Astrocyte (in vitro differentiated cells and primary cell): ENCODE measurements around the gene YIPF3. TPM values are rescaled to one million over a fixed set of nuclear protein-coding genes. Genes with fewer than 3 reads are reported as not detected.

ENCODE experiments used
- DNase-seq: peaks from one replicate; pipeline ENCODE4 v3.0.0-alpha.2; 2010; ENCODE audit warnings: low read depth
- FAIRE-seq: peaks from 2 replicates; lab custom pipeline; 2011; peaks lifted over from hg19 to GRCh38; lab: Jason Lieb, UNC
- H2AFZ ChIP-seq: 2 replicates; pipeline ENCODE4 v1.6.0; 2012; ENCODE audit warnings: low read depth, low read length, inconsistent platforms
- H3K27ac ChIP-seq: 2 replicates; pipeline ENCODE4 v1.5.1; 2011; ENCODE audit warnings: low read depth, low read length, inconsistent platforms
- H3K27me3 ChIP-seq: 2 replicates; pipeline ENCODE4 v1.6.0; 2011; ENCODE audit warnings: low read length, inconsistent platforms; ENCODE audit not compliant: insufficient read depth
- H3K36me3 ChIP-seq: 2 replicates; pipeline ENCODE4 v1.5.1; 2011; ENCODE audit warnings: low read length, inconsistent platforms; ENCODE audit not compliant: insufficient read depth
- H3K4me1 ChIP-seq: 2 replicates; pipeline ENCODE4 v1.5.1; 2011; ENCODE audit warnings: low read length, inconsistent platforms; ENCODE audit not compliant: insufficient read depth
- H3K4me2 ChIP-seq: 2 replicates; pipeline ENCODE4 v1.6.0; 2012; ENCODE audit warnings: low read length, inconsistent platforms
- H3K4me3 ChIP-seq: 2 replicates; pipeline ENCODE4 v1.5.1; 2011; ENCODE audit warnings: low read depth, mild to moderate bottlenecking, low read length, inconsistent platforms; ENCODE audit not compliant: insufficient read depth
- H3K79me2 ChIP-seq: 2 replicates; pipeline ENCODE4 v1.6.0; 2012; ENCODE audit warnings: mild to moderate bottlenecking, low read length, inconsistent platforms; ENCODE audit not compliant: insufficient read depth
- H3K9ac ChIP-seq: 2 replicates; pipeline ENCODE4 v1.6.0; 2012; ENCODE audit warnings: mild to moderate bottlenecking, low read length, inconsistent platforms
- H3K9me3 ChIP-seq: 2 replicates; pipeline ENCODE4 v1.5.1; 2012; ENCODE audit warnings: low read depth, mild to moderate bottlenecking, low read length, inconsistent platforms; ENCODE audit not compliant: insufficient read depth
- H4K20me1 ChIP-seq: 2 replicates; pipeline ENCODE4 v1.6.0; 2012; ENCODE audit warnings: low read length, inconsistent platforms; ENCODE audit not compliant: insufficient read depth
- H3K27ac Mint-ChIP-seq: one replicate; pipeline ENCODE4 v1.8.0; 2021; ENCODE audit warnings: mild to moderate bottlenecking, mixed read lengths; ENCODE audit not compliant: unreplicated experiment
- H3K27me3 Mint-ChIP-seq: one replicate; pipeline ENCODE4 v1.8.0; 2021; ENCODE audit warnings: low read depth, mixed read lengths; ENCODE audit not compliant: unreplicated experiment
- H3K36me3 Mint-ChIP-seq: one replicate; pipeline ENCODE4 v1.8.0; 2021; ENCODE audit warnings: low read depth, mixed read lengths; ENCODE audit not compliant: unreplicated experiment
- H3K4me1 Mint-ChIP-seq: one replicate; pipeline ENCODE4 v1.8.0; 2021; ENCODE audit warnings: low read depth, mixed read lengths; ENCODE audit not compliant: unreplicated experiment
- H3K4me3 Mint-ChIP-seq: one replicate; pipeline ENCODE4 v1.8.0; 2021; ENCODE audit warnings: mild to moderate bottlenecking, moderate library complexity, mixed read lengths; ENCODE audit not compliant: unreplicated experiment
- H3K9me3 Mint-ChIP-seq: one replicate; pipeline ENCODE4 v1.8.0; 2021; ENCODE audit warnings: mild to moderate bottlenecking, mixed read lengths; ENCODE audit not compliant: unreplicated experiment
- CTCF ChIP-seq: IDR thresholded peaks from 2 replicates; pipeline ENCODE4 v1.5.1; 2011; ENCODE audit warnings: low read depth, mild to moderate bottlenecking, inconsistent platforms, low read length, moderate library complexity; ENCODE audit not compliant: insufficient read depth
- EZH2 ChIP-seq: IDR thresholded peaks from 2 replicates; pipeline ENCODE4 v1.6.1; 2012; ENCODE audit warnings: mild to moderate bottlenecking, low read length, inconsistent platforms; ENCODE audit not compliant: insufficient read depth
- total RNA-seq: library from RNA; stranded (reverse); gene quantifications from 2 replicates; pipeline ENCODE4 v1.2.1, GENCODE V29; 2021

The YIPF3 gene
- total RNA-seq, 1 donor from 2014 or later = 132 TPM

GRCh38 chr6:43516367-43516696 is 394 bp downstream of the YIPF3 start:
- FAIRE-seq (no peak), DNase-seq (peak; percentile 13)
- no peak for TF ChIP-seq EZH2
- no peak for TF ChIP-seq CTCF
- Histone ChIP-seq H2AFZ (peak overlapping the region; percentile 42), H3K36me3 (peaks cover 47% of the 10 kb centered on the region), H4K20me1 (peaks cover 74% of the 10 kb centered on the region), H3K4me3 (peak overlapping the region; percentile 99), H3K9me3 (no peaks in the 10 kb centered on the region), H3K4me2 (peak overlapping the region; percentile 87), H3K4me1 (peaks cover 17% of the 10 kb centered on the region), H3K79me2 (peaks cover 66% of the 10 kb centered on the region), H3K27me3 (no peaks in the 10 kb centered on the region), H3K27ac (peak overlapping the region; percentile 82), H3K9ac (peak overlapping the region; percentile 97)
- H3K36me3 Mint-ChIP-seq = peaks cover 9% of the 10 kb centered on the region
- H3K9me3 Mint-ChIP-seq = no peaks in the 10 kb centered on the region
- no peak overlapping the region for H3K4me3 Mint-ChIP-seq
- no peaks in the 10 kb centered on the region for H3K27me3 Mint-ChIP-seq
- H3K27ac Mint-ChIP-seq = no peak overlapping the region
- H3K4me1 Mint-ChIP-seq = peaks cover 13% of the 10 kb centered on the region

GRCh38 chr6:43515808-43516207 is 918 bp downstream of the YIPF3 start:
- FAIRE-seq = no peak
- Mint-ChIP-seq H3K4me3 (no peak overlapping the region), H3K27ac (no peak overlapping the region), H3K27me3 (no peaks in the 10 kb centered on the region), H3K36me3 (peaks cover 10% of the 10 kb centered on the region), H3K4me1 (peaks cover 13% of the 10 kb centered on the region), H3K9me3 (no peaks in the 10 kb centered on the region)
- no peak for TF ChIP-seq CTCF
- no peak for TF ChIP-seq EZH2
- H3K79me2 ChIP-seq = peaks cover 66% of the 10 kb centered on the region
- H3K36me3 ChIP-seq = peaks cover 41% of the 10 kb centered on the region
- H3K4me2 ChIP-seq = peak overlapping the region; percentile 87
- peak overlapping the region; percentile 82 for H3K27ac ChIP-seq
- H3K4me1 ChIP-seq = peaks cover 18% of the 10 kb centered on the region
- H3K27me3 ChIP-seq = no peaks in the 10 kb centered on the region
- H2AFZ ChIP-seq = no peak overlapping the region
- peak overlapping the region; percentile 97 for H3K9ac ChIP-seq
- H3K4me3 ChIP-seq = peak overlapping the region; percentile 99
- H4K20me1 ChIP-seq = peaks cover 72% of the 10 kb centered on the region
- DNase-seq = no peak
- no peaks in the 10 kb centered on the region for H3K9me3 ChIP-seq

GRCh38 chr6:43511824-43512415 is 4.8 kb downstream of the YIPF3 start:
- Histone ChIP-seq H3K36me3 (peaks cover 25% of the 10 kb centered on the region), H3K4me3 (no peak overlapping the region), H3K9ac (no peak overlapping the region), H3K27me3 (no peaks in the 10 kb centered on the region), H4K20me1 (peaks cover 53% of the 10 kb centered on the region), H3K4me2 (no peak overlapping the region), H2AFZ (no peak overlapping the region), H3K4me1 (peaks cover 21% of the 10 kb centered on the region), H3K9me3 (no peaks in the 10 kb centered on the region), H3K27ac (no peak overlapping the region), H3K79me2 (peaks cover 35% of the 10 kb centered on the region)
- no peak for FAIRE-seq
- no peak for DNase-seq
- Mint-ChIP-seq H3K9me3 (no peaks in the 10 kb centered on the region), H3K27ac (no peak overlapping the region), H3K4me3 (peak overlapping the region; percentile 47), H3K36me3 (peaks cover 11% of the 10 kb centered on the region), H3K27me3 (peaks cover 19% of the 10 kb centered on the region), H3K4me1 (peaks cover 13% of the 10 kb centered on the region)
- TF ChIP-seq CTCF (no peak), EZH2 (no peak)
